Stimulated activated naive CD8-positive, alpha-beta T cell treated with anti-CD3 and anti-CD28 coated beads, Interleukin-15, Interleukin-2, amounts not matched to agents 100 ng/mL and 50 ng/mL, for 24 hours (primary cell): ENCODE results near the gene UBE2J2.

Source experiments
- H3K27ac Mint-ChIP-seq: one replicate; pipeline ENCODE4 v1.8.0; 2021; ENCODE audit warnings: mild to moderate bottlenecking, mixed read lengths
- H3K27me3 Mint-ChIP-seq: one replicate; pipeline ENCODE4 v1.8.0; 2021; ENCODE audit warnings: mixed read lengths
- H3K36me3 Mint-ChIP-seq: one replicate; pipeline ENCODE4 v1.8.0; 2021; ENCODE audit warnings: low read depth, mixed read lengths
- H3K4me1 Mint-ChIP-seq: one replicate; pipeline ENCODE4 v1.8.0; 2021; ENCODE audit warnings: low read depth, mixed read lengths
- H3K4me3 Mint-ChIP-seq: one replicate; pipeline ENCODE4 v1.8.0; 2021; ENCODE audit warnings: mild to moderate bottlenecking, mixed read lengths
- H3K9me3 Mint-ChIP-seq: one replicate; pipeline ENCODE4 v1.8.0; 2021; ENCODE audit warnings: mixed read lengths

The UBE2J2 gene

GRCh38 chr1:1312450-1313314, 39.0 kb upstream of the UBE2J2 start:
- Mint-ChIP-seq H3K36me3 (peaks cover 18% of the 10 kb centered on the region), H3K4me3 (no peak overlapping the region), H3K4me1 (no peaks in the 10 kb centered on the region), H3K9me3 (no peaks in the 10 kb centered on the region), H3K27ac (no peak overlapping the region), H3K27me3 (no peaks in the 10 kb centered on the region)

GRCh38 chr1:1311107-1312104, 37.8 kb upstream of the UBE2J2 start:
- Mint-ChIP-seq H3K9me3 (no peaks in the 10 kb centered on the region), H3K27me3 (no peaks in the 10 kb centered on the region), H3K27ac (no peak overlapping the region), H3K4me1 (peaks cover 9% of the 10 kb centered on the region), H3K36me3 (peaks cover 12% of the 10 kb centered on the region), H3K4me3 (no peak overlapping the region)

- H3K9me3 Mint-ChIP-seq = no peaks in the 10 kb centered on the region
- no peak overlapping the region for H3K27ac Mint-ChIP-seq
- peaks cover 8% of the 10 kb centered on the region for H3K36me3 Mint-ChIP-seq
- no peaks in the 10 kb centered on the region for H3K27me3 Mint-ChIP-seq
- H3K4me1 Mint-ChIP-seq = peaks cover 16% of the 10 kb centered on the region
- H3K4me3 Mint-ChIP-seq = peak overlapping the region; percentile 14
Observed at GRCh38 chr1:1310476-1311053, 36.9 kb upstream of the UBE2J2 start.

GRCh38 chr1:1310109-1310385, 36.4 kb upstream of the UBE2J2 start:
- H3K36me3 Mint-ChIP-seq = peaks cover 7% of the 10 kb centered on the region
- H3K9me3 Mint-ChIP-seq = no peaks in the 10 kb centered on the region
- H3K4me1 Mint-ChIP-seq = peaks cover 19% of the 10 kb centered on the region
- H3K27me3 Mint-ChIP-seq = no peaks in the 10 kb centered on the region
- no peak overlapping the region for H3K4me3 Mint-ChIP-seq
- H3K27ac Mint-ChIP-seq = no peak overlapping the region

GRCh38 chr1:1309251-1310108, 35.8 kb upstream of the UBE2J2 start:
- Mint-ChIP-seq H3K9me3 (no peaks in the 10 kb centered on the region), H3K4me3 (peak overlapping the region; percentile 81), H3K36me3 (peaks cover 4% of the 10 kb centered on the region), H3K27ac (peak overlapping the region; percentile 12), H3K4me1 (peaks cover 19% of the 10 kb centered on the region), H3K27me3 (no peaks in the 10 kb centered on the region)

GRCh38 chr1:1308756-1309250, 35.1 kb upstream of the UBE2J2 start:
- Mint-ChIP-seq H3K27ac (peak overlapping the region; percentile 84), H3K4me1 (peaks cover 19% of the 10 kb centered on the region), H3K9me3 (no peaks in the 10 kb centered on the region), H3K4me3 (peak overlapping the region; percentile 85), H3K36me3 (peaks cover 3% of the 10 kb centered on the region), H3K27me3 (no peaks in the 10 kb centered on the region)

- peaks cover 19% of the 10 kb centered on the region for H3K4me1 Mint-ChIP-seq
- H3K36me3 Mint-ChIP-seq = no peaks in the 10 kb centered on the region
- peak within 1 kb of the TSS; percentile 86 for H3K4me3 Mint-ChIP-seq
- no peaks in the 10 kb centered on the region for H3K9me3 Mint-ChIP-seq
- H3K27me3 Mint-ChIP-seq = no peaks in the 10 kb centered on the region
- H3K27ac Mint-ChIP-seq = peak within 1 kb of the TSS; percentile 84
Observed at GRCh38 chr1:1307923-1308755, 34.5 kb upstream of the UBE2J2 start, which contains the start of the genes ACAP3 and PUSL1. Gene ACAP3, minus strand, starts transcription at chr1:1307930. Its CDS starts 115 bp downstream, at chr1:1307815. Gene PUSL1, plus strand, starts transcription at chr1:1308597. Its CDS starts 47 bp downstream, at chr1:1308644.

- H3K9me3 Mint-ChIP-seq = no peaks in the 10 kb centered on the region
Observed at GRCh38 chr1:1307261-1307922, 33.7 kb upstream of the UBE2J2 start.

GRCh38 chr1:1306661-1307260, 33.1 kb upstream of the UBE2J2 start:
- H3K9me3 Mint-ChIP-seq = no peaks in the 10 kb centered on the region
- H3K4me3 Mint-ChIP-seq = peak overlapping the region; percentile 86
- H3K4me1 Mint-ChIP-seq = peaks cover 19% of the 10 kb centered on the region
- no peaks in the 10 kb centered on the region for H3K36me3 Mint-ChIP-seq
- no peaks in the 10 kb centered on the region for H3K27me3 Mint-ChIP-seq
- peak overlapping the region; percentile 40 for H3K27ac Mint-ChIP-seq

More at GRCh38 chr1:1307261-1307922, 33.7 kb upstream of the UBE2J2 start:
- Mint-ChIP-seq H3K27ac (peak overlapping the region; percentile 40), H3K4me1 (peaks cover 19% of the 10 kb centered on the region), H3K4me3 (peak overlapping the region; percentile 86), H3K27me3 (no peaks in the 10 kb centered on the region), H3K36me3 (no peaks in the 10 kb centered on the region)

GRCh38 chr1:1306070-1306660, 32.5 kb upstream of the UBE2J2 start:
- H3K9me3 Mint-ChIP-seq = no peaks in the 10 kb centered on the region
- H3K27me3 Mint-ChIP-seq = no peaks in the 10 kb centered on the region
- H3K4me1 Mint-ChIP-seq = peaks cover 19% of the 10 kb centered on the region
- peak overlapping the region; percentile 86 for H3K4me3 Mint-ChIP-seq
- H3K36me3 Mint-ChIP-seq = no peaks in the 10 kb centered on the region
- peak overlapping the region; percentile 59 for H3K27ac Mint-ChIP-seq

GRCh38 chr1:1305300-1306069, 31.8 kb upstream of the UBE2J2 start:
- no peaks in the 10 kb centered on the region for H3K9me3 Mint-ChIP-seq

More at GRCh38 chr1:1305300-1306069, 31.8 kb upstream of the UBE2J2 start:
- Mint-ChIP-seq H3K36me3 (no peaks in the 10 kb centered on the region), H3K27me3 (no peaks in the 10 kb centered on the region), H3K4me1 (peaks cover 19% of the 10 kb centered on the region), H3K27ac (peak overlapping the region; percentile 59), H3K4me3 (peak overlapping the region; percentile 86)
